GM21381 (cell line): ENCODE results near the gene RBM33.
A peak's percentile ranks its signal among the peaks of the same experiment; 100 is the strongest.
"Not testable (repeated sequence)": the region's sequence is repeated elsewhere in the genome, so short reads cannot be mapped to it uniquely, and the experiment has no call there.

Source experiments
- ATAC-seq: cut with Tn5 transposase; IDR thresholded peaks from one replicate; pipeline ENCODE4 v1.9.1; 2021; ENCODE audit warnings: mild to moderate bottlenecking, moderate library complexity; ENCODE audit not compliant: unreplicated experiment

The RBM33 gene

GRCh38 chr7:155685791-155686160 lies 41.3 kb downstream of the RBM33 start:
- no peak for ATAC-seq

GRCh38 chr7:155686620-155687324 lies 42.3 kb downstream of the RBM33 start:
- not testable (repeated sequence) for ATAC-seq

- ATAC-seq = not testable (repeated sequence)
Observed at GRCh38 chr7:155688237-155688636, 43.8 kb downstream of the RBM33 start.

- not testable (repeated sequence) for ATAC-seq
Observed at GRCh38 chr7:155690655-155691054, 46.2 kb downstream of the RBM33 start.

- ATAC-seq = no peak
Observed at GRCh38 chr7:155692317-155692716, 47.9 kb downstream of the RBM33 start.

GRCh38 chr7:155693826-155694225 lies 49.4 kb downstream of the RBM33 start:
- no peak for ATAC-seq

- ATAC-seq = no peak
Observed at GRCh38 chr7:155694851-155695250, 50.4 kb downstream of the RBM33 start.

- no peak for ATAC-seq
Observed at GRCh38 chr7:155696747-155697146, 52.3 kb downstream of the RBM33 start.

- ATAC-seq = no peak
Observed at GRCh38 chr7:155698633-155699032, 54.2 kb downstream of the RBM33 start.

- no peak for ATAC-seq
Observed at GRCh38 chr7:155699180-155699579, 54.7 kb downstream of the RBM33 start.

GRCh38 chr7:155700847-155701246 lies 56.4 kb downstream of the RBM33 start:
- no peak for ATAC-seq

GRCh38 chr7:155701972-155702544 lies 57.6 kb downstream of the RBM33 start:
- no peak for ATAC-seq

- no peak for ATAC-seq
Observed at GRCh38 chr7:155702616-155703015, 58.2 kb downstream of the RBM33 start.

- ATAC-seq = no peak
Observed at GRCh38 chr7:155705623-155706360, 61.3 kb downstream of the RBM33 start.

- ATAC-seq = no peak
Observed at GRCh38 chr7:155706376-155706775, 61.9 kb downstream of the RBM33 start.

GRCh38 chr7:155709453-155709852 lies 65.0 kb downstream of the RBM33 start:
- ATAC-seq = peak; percentile 54

- ATAC-seq = no peak
Observed at GRCh38 chr7:155710031-155710430, 65.6 kb downstream of the RBM33 start.

- ATAC-seq = peak; percentile 80
Observed at GRCh38 chr7:155710530-155710929, 66.1 kb downstream of the RBM33 start.

- ATAC-seq = no peak
Observed at GRCh38 chr7:155711081-155711480, 66.6 kb downstream of the RBM33 start.

- no peak for ATAC-seq
Observed at GRCh38 chr7:155713384-155713783, 68.9 kb downstream of the RBM33 start.

GRCh38 chr7:155714702-155715101 lies 70.2 kb downstream of the RBM33 start:
- no peak for ATAC-seq
